Heart left ventricle (tissue), 13 donors: Measurements from ENCODE around the gene CYTIP.

Source experiments
- CTCF ChIP-seq, 12 donors: fragments of 200-600 bp; sonication (generic) in 4 of 12; IDR thresholded peaks; one replicate each; pipeline versions ENCODE4 v1.5.0 to v1.8.0; 2018 to 2022; ENCODE audit warnings: antibody characterized with exemption in 12 of 12, mild to moderate bottlenecking in 5 of 12
- POLR2A ChIP-seq, 2 donors: fragments of 450-650 bp; IDR thresholded peaks; one replicate each; pipeline ENCODE4 v1.6.1; 2017; ENCODE audit warnings: antibody characterized with exemption in 2 of 2, mild to moderate bottlenecking in 2 of 2, moderate library complexity in 2 of 2
- donor health status: ischemic (EF 13 %, LVEDD 7.1; RV severe dilation, severe dysfunction).
- donor health status: DM: no; HTN: yes; CAD: no.
- donor health status: DM: no; HTN: no; CAD: no.
- donor health status: ischemic (EF 25% LVEDD 6.9; RV normal size, moderate dysfunction).
- donor health status: ischemic (EF 25% LVEDD 5.7; RV mildly dilated, moderate dysfunction).
- donor health status: ischemic (EF 35%, LVEDD 5.7; RV mildly dilated, moderate dysfunction).
- donor health status: nonischemic (EF 11% LVEDD 7.7; RV severe dilation, severe dysfunction).
- donor health status: DM: yes; HTN: yes; CAD: no.
- donor health status: PGD.
- donor health status: ischemic (EF 29% LVEDD 5.4; RV normal size, mild dysfunction).
- donor health status: nonischemic (EF 23%, LVEDD 6.1; RV moderate dilation, normal function).

GRCh38 chr2:157470321-157470720 lies 26.4 kb upstream of the CYTIP start:
- no peak for TF ChIP-seq CTCF (IDR thresholded peaks at IDR 0.05)
- TF ChIP-seq POLR2A (IDR thresholded peaks at IDR 0.05): no peak
